ENCODE data around the gene WNT11. TPM values are rescaled to one million over a fixed set of nuclear protein-coding genes. Genes with fewer than 3 reads are reported as not detected.

The WNT11 gene
- total RNA-seq, 1 experiment from 2014 or later = not detected

DNA sequence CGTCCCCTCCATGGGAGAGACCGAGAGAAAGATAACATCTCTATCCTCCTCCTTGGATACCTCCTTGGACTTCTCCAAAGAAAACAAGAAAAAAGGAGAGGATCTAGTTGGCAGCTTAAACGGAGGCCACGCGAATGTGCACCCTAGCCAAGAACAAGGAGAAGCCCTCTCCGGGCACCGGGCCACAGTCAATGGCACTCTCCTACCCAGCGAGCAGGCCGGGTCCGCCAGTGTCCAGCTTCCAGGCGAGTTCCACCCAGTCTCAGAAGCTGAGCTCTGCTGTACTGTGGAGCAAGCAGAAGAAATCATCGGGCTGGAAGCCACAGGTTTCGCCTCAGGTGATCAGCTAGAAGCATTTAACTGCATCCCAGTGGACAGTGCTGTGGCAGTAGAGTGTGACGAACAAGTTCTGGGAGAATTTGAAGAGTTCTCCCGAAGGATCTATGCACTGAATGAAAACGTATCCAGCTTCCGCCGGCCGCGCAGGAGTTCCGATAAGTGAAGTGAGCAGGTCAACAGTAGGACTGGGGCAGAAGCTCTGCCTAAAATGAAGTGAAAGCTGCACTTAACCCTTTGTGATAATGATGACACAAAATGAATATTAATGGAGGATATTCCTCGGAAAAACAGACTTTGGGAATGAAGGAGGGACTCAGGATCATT is 65.3 kb downstream of the WNT11 start:
- no peaks in the 10 kb centered on the region for H3K27me3 ChIP-seq (ENCODE audit: insufficient read depth, low read depth)
- H3K9me3 ChIP-seq (ENCODE audit: insufficient read depth, low read depth) = no peaks in the 10 kb centered on the region
- no peak overlapping the region for H2AFZ ChIP-seq
- DNase-seq = no peak
- H3K27ac ChIP-seq = no peak overlapping the region
- no peaks in the 10 kb centered on the region for H3K36me3 ChIP-seq (ENCODE audit: low read depth)
- no peaks in the 10 kb centered on the region for H3F3A ChIP-seq (ENCODE audit: insufficient read depth, low read depth)
- ChIA-PET CTCF (interaction anchor here (0.6 kb wide), 2 partner anchors 317 to 435 kb away, joined by 3 read pairs; no protein-coding TSS in a partner anchor), POLR2A (ENCODE audit: unreplicated experiment) (no interaction called here)
- intact Hi-C loops (cut with micrococcal nuclease; ENCODE audit: unreplicated experiment) = no loop called here
- H3K4me2 ChIP-seq = no peak overlapping the region
- TF ChIP-seq, protein P1, sequence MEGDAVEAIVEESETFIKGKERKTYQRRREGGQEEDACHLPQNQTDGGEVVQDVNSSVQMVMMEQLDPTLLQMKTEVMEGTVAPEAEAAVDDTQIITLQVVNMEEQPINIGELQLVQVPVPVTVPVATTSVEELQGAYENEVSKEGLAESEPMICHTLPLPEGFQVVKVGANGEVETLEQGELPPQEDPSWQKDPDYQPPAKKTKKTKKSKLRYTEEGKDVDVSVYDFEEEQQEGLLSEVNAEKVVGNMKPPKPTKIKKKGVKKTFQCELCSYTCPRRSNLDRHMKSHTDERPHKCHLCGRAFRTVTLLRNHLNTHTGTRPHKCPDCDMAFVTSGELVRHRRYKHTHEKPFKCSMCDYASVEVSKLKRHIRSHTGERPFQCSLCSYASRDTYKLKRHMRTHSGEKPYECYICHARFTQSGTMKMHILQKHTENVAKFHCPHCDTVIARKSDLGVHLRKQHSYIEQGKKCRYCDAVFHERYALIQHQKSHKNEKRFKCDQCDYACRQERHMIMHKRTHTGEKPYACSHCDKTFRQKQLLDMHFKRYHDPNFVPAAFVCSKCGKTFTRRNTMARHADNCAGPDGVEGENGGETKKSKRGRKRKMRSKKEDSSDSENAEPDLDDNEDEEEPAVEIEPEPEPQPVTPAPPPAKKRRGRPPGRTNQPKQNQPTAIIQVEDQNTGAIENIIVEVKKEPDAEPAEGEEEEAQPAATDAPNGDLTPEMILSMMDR (conservative IDR thresholded peaks at IDR 0.05) = no peak
- no peak for TF ChIP-seq EZH2 (IDR thresholded peaks at IDR 0.05; ENCODE audit: low read depth)
- peaks cover 7% of the 10 kb centered on the region; the same call in 1 of the 2 replicates for H3K9me2 ChIP-seq (ENCODE audit: insufficient read depth)
- no TSS peak for BruUV-seq (replicated peaks)
- H3K4me1 ChIP-seq (replicated peaks; ENCODE audit: insufficient read depth) = no peaks in the 10 kb centered on the region
- H3K79me2 ChIP-seq (ENCODE audit: low read depth) = no peaks in the 10 kb centered on the region
- no peak overlapping the region for H3K4me3 ChIP-seq
- no peaks in the 10 kb centered on the region for H4K20me1 ChIP-seq (ENCODE audit: insufficient read depth)

DNA sequence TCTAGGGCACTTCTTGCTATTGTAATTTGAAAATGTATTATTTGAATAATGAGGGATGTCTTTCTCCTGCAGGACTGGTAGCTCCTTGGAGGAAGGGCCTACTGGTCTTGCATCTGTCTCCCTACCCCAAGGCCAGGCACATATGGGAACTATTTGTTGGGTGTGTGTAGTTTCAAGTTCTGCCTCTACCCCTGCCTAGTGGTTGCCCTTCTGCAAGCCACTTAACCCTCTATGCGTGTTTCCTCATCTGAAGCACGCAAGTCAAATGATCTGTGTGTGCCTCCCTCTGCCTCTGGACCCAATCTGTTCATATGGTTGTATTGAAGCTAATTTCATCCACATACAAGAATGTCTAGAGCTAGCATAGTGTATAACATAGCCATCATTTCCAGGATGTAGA is 67.0 kb downstream of the WNT11 start:
- H3K27me3 ChIP-seq (ENCODE audit: insufficient read depth, low read depth) = no peaks in the 10 kb centered on the region
- no peaks in the 10 kb centered on the region for H3F3A ChIP-seq (ENCODE audit: insufficient read depth, low read depth)
- peaks cover 2% of the 10 kb centered on the region; the same call in 1 of the 2 replicates for H3K9me2 ChIP-seq (ENCODE audit: insufficient read depth)
- no peak for DNase-seq
- POLR2A ChIA-PET (ENCODE audit: unreplicated experiment) = no interaction called here
- H3K4me3 ChIP-seq = no peak overlapping the region
- no TSS peak for BruUV-seq (replicated peaks)
- no peak for TF ChIP-seq EZH2 (IDR thresholded peaks at IDR 0.05; ENCODE audit: low read depth)
- intact Hi-C loops (cut with micrococcal nuclease; ENCODE audit: unreplicated experiment) = no loop called here
- H2AFZ ChIP-seq = no peak overlapping the region
- no peaks in the 10 kb centered on the region for H4K20me1 ChIP-seq (ENCODE audit: insufficient read depth)
- no peaks in the 10 kb centered on the region for H3K4me1 ChIP-seq (replicated peaks; ENCODE audit: insufficient read depth)
- no peaks in the 10 kb centered on the region for H3K9me3 ChIP-seq (ENCODE audit: insufficient read depth, low read depth)
- H3K79me2 ChIP-seq (ENCODE audit: low read depth) = no peaks in the 10 kb centered on the region
- no peak overlapping the region for H3K4me2 ChIP-seq
- CTCF ChIA-PET = no interaction called here
- H3K27ac ChIP-seq = no peak overlapping the region
- no peaks in the 10 kb centered on the region for H3K36me3 ChIP-seq (ENCODE audit: low read depth)

Other genes with a start within 250 kb of the WNT11 start
- 47.0 and 52.3 TPM in 2 replicates for gene THAP12, start 174.6 kb upstream of the WNT11 start, total RNA-seq (2021)
- gene GVQW3, start 174.8 kb upstream of the WNT11 start, total RNA-seq (2021) = 11.1 and 12.5 TPM in 2 replicates
- gene EMSY, start 238.5 kb upstream of the WNT11 start, total RNA-seq (2021) = 24.9 and 37.4 TPM in 2 replicates

Data from PC-9 (cell line).